ENCODE measurements around the gene NDUFAF3. TPM values are rescaled to one million over a fixed set of nuclear protein-coding genes. Genes with fewer than 3 reads are reported as not detected.

NDUFAF3 gene
- total RNA-seq, 1 experiment from 2014 or later = 133 TPM

DNA sequence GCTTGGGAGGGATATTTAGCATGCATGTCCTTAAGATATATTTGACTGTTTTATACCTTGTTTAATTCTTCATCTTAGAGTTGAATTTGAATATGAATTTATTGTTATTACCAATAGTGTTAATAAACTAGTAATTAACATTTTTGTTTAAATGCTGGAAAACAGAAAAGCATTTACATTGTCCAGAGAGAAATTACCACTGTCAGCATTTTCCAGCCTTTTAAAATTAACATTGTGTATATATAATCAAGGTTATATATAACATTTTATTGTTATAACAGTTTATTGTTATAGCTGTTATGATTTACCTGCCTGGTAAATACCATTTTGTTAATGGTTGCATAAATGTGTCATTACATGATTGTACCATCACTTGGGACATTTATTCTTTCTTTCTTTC, 39.9 kb upstream of the NDUFAF3 start:
- no TSS peak for BruUV-seq (replicated peaks)
- no peaks in the 10 kb centered on the region for H3K4me1 Mint-ChIP-seq (ENCODE audit: low read depth, unreplicated experiment)
- TF ChIP-seq, protein P1, sequence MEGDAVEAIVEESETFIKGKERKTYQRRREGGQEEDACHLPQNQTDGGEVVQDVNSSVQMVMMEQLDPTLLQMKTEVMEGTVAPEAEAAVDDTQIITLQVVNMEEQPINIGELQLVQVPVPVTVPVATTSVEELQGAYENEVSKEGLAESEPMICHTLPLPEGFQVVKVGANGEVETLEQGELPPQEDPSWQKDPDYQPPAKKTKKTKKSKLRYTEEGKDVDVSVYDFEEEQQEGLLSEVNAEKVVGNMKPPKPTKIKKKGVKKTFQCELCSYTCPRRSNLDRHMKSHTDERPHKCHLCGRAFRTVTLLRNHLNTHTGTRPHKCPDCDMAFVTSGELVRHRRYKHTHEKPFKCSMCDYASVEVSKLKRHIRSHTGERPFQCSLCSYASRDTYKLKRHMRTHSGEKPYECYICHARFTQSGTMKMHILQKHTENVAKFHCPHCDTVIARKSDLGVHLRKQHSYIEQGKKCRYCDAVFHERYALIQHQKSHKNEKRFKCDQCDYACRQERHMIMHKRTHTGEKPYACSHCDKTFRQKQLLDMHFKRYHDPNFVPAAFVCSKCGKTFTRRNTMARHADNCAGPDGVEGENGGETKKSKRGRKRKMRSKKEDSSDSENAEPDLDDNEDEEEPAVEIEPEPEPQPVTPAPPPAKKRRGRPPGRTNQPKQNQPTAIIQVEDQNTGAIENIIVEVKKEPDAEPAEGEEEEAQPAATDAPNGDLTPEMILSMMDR (IDR thresholded peaks at IDR 0.05; ENCODE audit: unreplicated experiment) = no peak
- H3K27ac Mint-ChIP-seq (ENCODE audit: unreplicated experiment) = no peak overlapping the region
- H3K9me3 Mint-ChIP-seq (ENCODE audit: low read depth, unreplicated experiment) = no peaks in the 10 kb centered on the region
- no peaks in the 10 kb centered on the region for H3K27me3 Mint-ChIP-seq (ENCODE audit: unreplicated experiment)
- CTCF ChIA-PET = interaction anchor here (0.6 kb wide), 2 partner anchors 26 to 151 kb away, joined by 3 read pairs; no protein-coding TSS in a partner anchor
- H3K4me3 Mint-ChIP-seq (ENCODE audit: low read depth, unreplicated experiment) = no peak overlapping the region
- no peak for DNase-seq
- intact Hi-C loops (cut with micrococcal nuclease; ENCODE audit: unreplicated experiment) = no loop called here
- H3K36me3 Mint-ChIP-seq (ENCODE audit: insufficient read depth, unreplicated experiment) = peaks cover 45% of the 10 kb centered on the region

DNA sequence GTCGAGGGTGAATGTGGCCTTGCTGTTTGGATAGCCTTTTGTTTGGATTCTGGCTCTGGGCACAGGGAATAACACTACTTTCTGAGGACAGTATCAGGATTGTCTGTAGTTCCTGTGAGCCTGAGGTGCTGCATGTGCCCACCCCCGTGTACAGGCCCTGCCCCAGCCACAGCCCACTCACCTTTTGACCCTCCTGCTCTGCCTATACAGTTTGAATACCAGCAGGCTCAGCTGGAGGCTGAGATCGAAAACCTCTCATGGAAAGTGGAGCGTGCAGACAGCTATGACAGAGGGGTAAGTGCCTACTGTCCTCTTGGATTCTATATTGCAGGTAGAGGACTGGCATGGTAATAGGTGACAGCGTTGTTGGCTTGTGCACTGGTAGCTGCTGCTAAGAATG, 39.2 kb upstream of the NDUFAF3 start:
- BruUV-seq (replicated peaks) = no TSS peak
- H3K36me3 Mint-ChIP-seq (ENCODE audit: insufficient read depth, unreplicated experiment) = peaks cover 42% of the 10 kb centered on the region
- TF ChIP-seq, protein P1 (IDR thresholded peaks at IDR 0.05; ENCODE audit: unreplicated experiment) = no peak
- no peaks in the 10 kb centered on the region for H3K4me1 Mint-ChIP-seq (ENCODE audit: low read depth, unreplicated experiment)
- intact Hi-C loops (cut with micrococcal nuclease; ENCODE audit: unreplicated experiment) = no loop called here
- no peaks in the 10 kb centered on the region for H3K27me3 Mint-ChIP-seq (ENCODE audit: unreplicated experiment)
- H3K9me3 Mint-ChIP-seq (ENCODE audit: low read depth, unreplicated experiment) = no peaks in the 10 kb centered on the region
- no peak for DNase-seq
- no peak overlapping the region for H3K27ac Mint-ChIP-seq (ENCODE audit: unreplicated experiment)
- no peak overlapping the region for H3K4me3 Mint-ChIP-seq (ENCODE audit: low read depth, unreplicated experiment)
- CTCF ChIA-PET = no interaction called here

DNA sequence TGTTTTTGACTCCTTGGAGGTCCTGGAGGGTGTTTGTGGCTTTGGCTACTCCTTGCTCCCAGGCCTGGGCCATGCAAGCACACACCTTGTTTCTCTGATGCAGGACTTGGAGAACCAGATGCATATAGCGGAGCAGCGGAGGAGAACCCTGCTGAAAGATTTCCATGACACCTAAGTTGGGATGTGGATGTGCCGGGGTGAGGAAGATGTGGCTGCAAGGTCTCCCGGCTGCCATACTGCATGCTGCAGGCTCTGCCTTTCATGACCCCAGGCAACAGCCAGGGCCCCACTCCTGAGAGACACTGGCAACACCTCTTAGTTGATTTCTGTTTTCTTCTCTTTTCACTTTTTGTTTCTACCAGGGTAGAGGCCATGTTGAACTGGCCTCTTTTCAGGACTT, 38.8 kb upstream of the NDUFAF3 start:
- H3K27me3 Mint-ChIP-seq (ENCODE audit: unreplicated experiment) = no peaks in the 10 kb centered on the region
- H3K9me3 Mint-ChIP-seq (ENCODE audit: low read depth, unreplicated experiment) = no peaks in the 10 kb centered on the region
- H3K4me1 Mint-ChIP-seq (ENCODE audit: low read depth, unreplicated experiment) = no peaks in the 10 kb centered on the region
- peaks cover 38% of the 10 kb centered on the region for H3K36me3 Mint-ChIP-seq (ENCODE audit: insufficient read depth, unreplicated experiment)
- no peak for DNase-seq
- H3K4me3 Mint-ChIP-seq (ENCODE audit: low read depth, unreplicated experiment) = no peak overlapping the region
- CTCF ChIA-PET = no interaction called here
- intact Hi-C loops (cut with micrococcal nuclease; ENCODE audit: unreplicated experiment) = no loop called here
- no TSS peak for BruUV-seq (replicated peaks)
- no peak overlapping the region for H3K27ac Mint-ChIP-seq (ENCODE audit: unreplicated experiment)
- TF ChIP-seq, protein P1 (IDR thresholded peaks at IDR 0.05; ENCODE audit: unreplicated experiment) = no peak

DNA sequence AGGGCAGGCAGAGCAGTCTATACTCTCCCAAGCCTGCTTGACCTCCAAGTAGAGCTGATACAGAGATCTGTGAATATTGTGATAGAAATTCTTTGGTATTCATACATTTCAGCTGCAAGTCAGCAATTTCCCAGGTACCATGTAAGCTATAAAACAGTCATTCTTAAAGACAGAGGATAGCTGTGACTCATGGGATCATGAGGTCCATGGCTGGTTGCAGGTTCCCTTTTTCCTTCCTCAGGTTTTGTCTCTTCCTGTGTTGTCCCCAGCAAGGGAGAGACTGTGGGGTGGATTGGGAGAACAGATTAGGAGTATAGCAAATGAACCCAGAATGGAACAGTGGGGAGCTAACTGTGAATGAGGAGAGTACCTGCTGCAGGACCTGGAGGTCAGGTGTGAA, 37.3 kb upstream of the NDUFAF3 start:
- TF ChIP-seq, protein P1 (IDR thresholded peaks at IDR 0.05; ENCODE audit: unreplicated experiment) = no peak
- Mint-ChIP-seq H3K36me3 (ENCODE audit: insufficient read depth, unreplicated experiment) (peaks cover 42% of the 10 kb centered on the region), H3K9me3 (ENCODE audit: low read depth, unreplicated experiment) (no peaks in the 10 kb centered on the region), H3K4me3 (ENCODE audit: low read depth, unreplicated experiment) (no peak overlapping the region), H3K27ac (ENCODE audit: unreplicated experiment) (no peak overlapping the region), H3K27me3 (ENCODE audit: unreplicated experiment) (no peaks in the 10 kb centered on the region), H3K4me1 (ENCODE audit: low read depth, unreplicated experiment) (no peaks in the 10 kb centered on the region)
- BruUV-seq (replicated peaks) = no TSS peak
- CTCF ChIA-PET = no interaction called here
- no peak for DNase-seq
- intact Hi-C loops (cut with micrococcal nuclease; ENCODE audit: unreplicated experiment) = no loop called here
